Measurements from ENCODE around the gene ZNF358.

ZNF358 gene

DNA sequence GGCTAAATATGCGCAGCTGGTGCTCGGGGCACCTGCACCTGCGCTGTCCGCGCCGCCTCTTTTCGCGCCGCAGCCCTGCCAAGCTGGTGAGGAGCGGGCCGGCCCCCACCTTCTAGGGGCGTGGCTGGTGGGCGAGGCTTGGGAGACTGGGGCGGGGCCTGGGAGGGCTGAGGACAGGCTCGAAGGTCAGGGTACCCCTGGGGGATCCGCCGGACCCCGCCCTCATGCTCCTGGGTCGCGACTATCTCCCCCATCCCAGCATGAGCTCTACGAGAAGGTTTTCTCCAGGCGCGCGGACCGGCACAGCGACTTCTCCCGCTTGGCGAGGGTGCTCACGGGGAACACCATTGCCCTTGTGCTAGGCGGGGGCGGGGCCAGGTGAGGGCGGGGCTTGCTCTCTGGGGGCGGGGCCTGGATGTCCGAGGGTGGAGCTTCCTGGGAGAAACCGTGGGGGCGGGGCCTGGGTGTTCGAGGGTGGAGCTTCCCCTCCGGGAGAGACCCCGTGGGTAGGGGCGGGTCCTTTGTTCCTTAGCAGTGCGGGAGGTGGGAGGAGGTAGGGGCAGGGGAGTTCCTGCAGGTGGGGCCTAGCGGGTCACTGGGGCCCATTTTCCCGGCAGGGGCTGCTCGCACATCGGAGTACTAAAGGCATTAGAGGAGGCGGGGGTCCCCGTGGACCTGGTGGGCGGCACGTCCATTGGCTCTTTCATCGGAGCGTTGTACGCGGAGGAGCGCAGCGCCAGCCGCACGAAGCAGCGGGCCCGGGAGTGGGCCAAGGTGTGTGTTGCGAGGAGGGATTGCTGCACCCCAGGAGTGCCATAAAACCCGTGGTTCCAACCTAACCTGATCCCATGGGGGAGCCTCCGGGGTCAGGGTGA, 39.3 kb downstream of the ZNF358 start:
- H3K27ac ChIP-seq: no peak overlapping the region

DNA sequence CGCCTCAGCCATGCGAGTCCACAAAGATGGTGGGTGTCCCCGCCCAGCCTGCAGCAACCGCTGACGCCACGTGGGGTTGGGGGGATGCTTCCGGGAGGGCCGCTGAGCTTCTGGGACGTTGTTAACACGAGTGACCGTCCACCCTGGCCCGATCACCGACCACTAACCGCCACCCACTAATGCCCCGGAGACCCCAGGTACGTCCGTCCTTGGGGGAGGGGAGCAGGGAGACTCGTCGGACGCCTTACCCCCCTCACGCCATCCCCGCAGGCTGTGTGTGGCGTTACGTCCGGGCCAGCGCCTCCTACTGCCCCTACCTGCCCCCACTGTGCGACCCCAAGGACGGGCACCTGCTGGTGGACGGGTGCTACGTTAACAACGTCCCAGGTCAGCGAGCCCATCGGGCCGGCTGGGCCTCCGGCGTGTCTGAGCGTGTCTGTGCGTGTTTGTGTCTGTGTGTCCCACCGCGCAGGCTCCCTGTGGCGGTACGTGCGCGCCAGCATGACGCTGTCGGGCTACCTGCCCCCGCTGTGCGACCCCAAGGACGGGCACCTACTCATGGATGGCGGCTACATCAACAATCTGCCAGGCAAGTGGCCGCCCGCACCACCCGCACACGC, 40.9 kb downstream of the ZNF358 start:
- ChIA-PET POLR2A (ENCODE audit: low non-redundant PET) (no interaction called here), CTCF (interaction anchor here (0.6 kb wide), 1 partner anchor 11 kb away, joined by 4 read pairs; no protein-coding TSS in a partner anchor)
- no peak for TF ChIP-seq CTCF (conservative IDR thresholded peaks at IDR 0.05; ENCODE audit: low read depth)
- DNase-seq (ENCODE audit: low spot score): no peak
- H3K27ac ChIP-seq: no peak overlapping the region

More for the DNA sequence above, 39.3 kb downstream of the ZNF358 start:
- ChIA-PET CTCF (interaction anchor here (1.4 kb wide), 1 partner anchor 13 kb away, joined by 7 read pairs; no protein-coding TSS in a partner anchor), POLR2A (ENCODE audit: low non-redundant PET) (no interaction called here)
- no peak for TF ChIP-seq CTCF (conservative IDR thresholded peaks at IDR 0.05; ENCODE audit: low read depth)
- peak; percentile 63 for DNase-seq (ENCODE audit: low spot score)

DNA sequence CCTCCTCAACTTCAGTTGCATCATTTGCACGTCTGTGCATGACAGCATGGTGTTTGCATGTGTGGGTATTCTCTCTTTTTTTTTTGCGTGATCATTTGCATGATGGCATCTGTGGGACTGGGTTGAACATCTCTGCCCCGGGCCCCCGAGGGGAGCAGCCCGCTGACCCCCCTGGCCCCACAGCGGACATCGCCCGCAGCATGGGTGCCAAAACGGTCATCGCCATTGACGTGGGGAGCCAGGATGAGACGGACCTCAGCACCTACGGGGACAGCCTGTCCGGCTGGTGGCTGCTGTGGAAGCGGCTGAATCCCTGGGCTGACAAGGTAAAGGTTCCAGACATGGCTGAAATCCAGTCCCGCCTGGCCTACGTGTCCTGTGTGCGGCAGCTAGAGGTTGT, 42.8 kb downstream of the ZNF358 start:
- POLR2A ChIA-PET (ENCODE audit: low non-redundant PET): no interaction called here
- no peak overlapping the region for H3K27ac ChIP-seq
- CTCF ChIA-PET: interaction anchor here (0.6 kb wide), 1 partner anchor 119 kb away, joined by 5 read pairs; no protein-coding TSS in a partner anchor
- DNase-seq (ENCODE audit: low spot score): no peak
- no peak for TF ChIP-seq CTCF (conservative IDR thresholded peaks at IDR 0.05; ENCODE audit: low read depth)

DNA sequence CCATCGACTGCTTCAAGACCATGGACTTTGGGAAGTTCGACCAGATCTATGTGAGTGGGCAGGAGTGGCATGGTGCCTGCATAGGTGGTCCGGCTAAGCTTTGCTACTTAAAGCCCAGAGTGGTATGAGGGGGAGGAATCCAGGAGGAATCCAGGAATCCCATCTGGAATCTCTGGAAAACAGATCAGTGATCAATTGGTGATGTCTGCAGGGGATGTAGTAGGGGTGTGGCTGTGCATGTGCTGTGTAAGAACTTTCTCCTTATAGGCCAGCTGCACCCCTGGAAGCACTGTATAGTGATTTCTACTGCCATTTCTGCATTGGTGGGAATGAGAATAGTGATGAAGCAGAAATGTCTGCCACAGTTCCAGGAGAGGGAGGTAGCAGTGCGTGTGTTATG, 43.2 kb downstream of the ZNF358 start:
- TF ChIP-seq CTCF (conservative IDR thresholded peaks at IDR 0.05; ENCODE audit: low read depth): no peak
- ChIA-PET POLR2A (ENCODE audit: low non-redundant PET) (no interaction called here), CTCF (interaction anchor here (0.6 kb wide), 1 partner anchor 120 kb away, joined by 5 read pairs; no protein-coding TSS in a partner anchor)
- DNase-seq (ENCODE audit: low spot score): no peak
- H3K27ac ChIP-seq: no peak overlapping the region

DNA sequence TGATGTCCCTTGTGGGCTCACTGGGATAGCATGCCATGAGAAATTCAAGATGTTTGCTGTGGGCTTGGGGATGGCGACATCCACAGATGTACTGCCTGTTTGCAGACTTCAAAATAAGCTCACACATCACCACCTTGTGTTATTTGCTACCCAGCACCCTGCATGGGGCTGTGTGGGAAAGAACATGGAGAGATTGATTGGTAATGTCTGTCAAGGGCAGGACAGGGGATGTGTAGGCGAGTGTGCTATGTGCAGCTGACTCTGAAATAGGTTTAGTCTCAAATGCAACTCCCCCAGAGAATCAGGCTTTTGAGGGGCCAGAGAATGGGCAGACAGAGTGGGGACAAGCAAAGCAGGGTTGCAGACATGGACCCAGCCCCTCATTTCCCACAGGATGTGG, 44.4 kb downstream of the ZNF358 start:
- no peak overlapping the region for H3K27ac ChIP-seq
- no peak for DNase-seq (ENCODE audit: low spot score)
- CTCF ChIA-PET: interaction anchor here (0.6 kb wide), 1 partner anchor 19 kb away, joined by 3 read pairs; no protein-coding TSS in a partner anchor
- POLR2A ChIA-PET (ENCODE audit: low non-redundant PET): no interaction called here
- TF ChIP-seq CTCF (conservative IDR thresholded peaks at IDR 0.05; ENCODE audit: low read depth): no peak

DNA sequence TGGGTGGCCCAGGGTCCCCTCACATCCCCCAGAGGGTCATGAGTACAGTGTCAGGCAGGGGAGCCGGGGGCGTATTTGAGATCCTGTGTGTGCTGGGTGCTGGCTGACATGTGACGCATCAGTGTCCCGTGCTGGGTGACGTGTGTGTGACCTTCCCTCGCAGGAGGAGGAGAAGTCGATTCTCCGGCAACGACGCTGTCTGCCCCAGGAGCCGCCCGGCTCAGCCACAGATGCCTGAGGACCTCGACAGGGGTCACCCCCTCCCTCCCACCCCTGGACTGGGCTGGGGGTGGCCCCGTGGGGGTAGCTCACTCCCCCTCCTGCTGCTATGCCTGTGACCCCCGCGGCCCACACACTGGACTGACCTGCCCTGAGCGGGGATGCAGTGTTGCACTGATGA, 45.4 kb downstream of the ZNF358 start:
- POLR2A ChIA-PET (ENCODE audit: low non-redundant PET): no interaction called here
- CTCF ChIA-PET: no interaction called here
- TF ChIP-seq CTCF (conservative IDR thresholded peaks at IDR 0.05; ENCODE audit: low read depth): no peak
- DNase-seq (ENCODE audit: low spot score): no peak
- H3K27ac ChIP-seq: no peak overlapping the region
